Ammon's horn (tissue), 1 donor: ENCODE results near the gene KIF3C.
"Not testable (repeated sequence)": the region's sequence is repeated elsewhere in the genome, so short reads cannot be mapped to it uniquely, and the experiment has no call there.

Source experiments
- DNase-seq: peaks from one replicate; pipeline ENCODE4 v3.0.0-alpha.2; 2016; ENCODE audit warnings: low spot score

Gene KIF3C

DNA sequence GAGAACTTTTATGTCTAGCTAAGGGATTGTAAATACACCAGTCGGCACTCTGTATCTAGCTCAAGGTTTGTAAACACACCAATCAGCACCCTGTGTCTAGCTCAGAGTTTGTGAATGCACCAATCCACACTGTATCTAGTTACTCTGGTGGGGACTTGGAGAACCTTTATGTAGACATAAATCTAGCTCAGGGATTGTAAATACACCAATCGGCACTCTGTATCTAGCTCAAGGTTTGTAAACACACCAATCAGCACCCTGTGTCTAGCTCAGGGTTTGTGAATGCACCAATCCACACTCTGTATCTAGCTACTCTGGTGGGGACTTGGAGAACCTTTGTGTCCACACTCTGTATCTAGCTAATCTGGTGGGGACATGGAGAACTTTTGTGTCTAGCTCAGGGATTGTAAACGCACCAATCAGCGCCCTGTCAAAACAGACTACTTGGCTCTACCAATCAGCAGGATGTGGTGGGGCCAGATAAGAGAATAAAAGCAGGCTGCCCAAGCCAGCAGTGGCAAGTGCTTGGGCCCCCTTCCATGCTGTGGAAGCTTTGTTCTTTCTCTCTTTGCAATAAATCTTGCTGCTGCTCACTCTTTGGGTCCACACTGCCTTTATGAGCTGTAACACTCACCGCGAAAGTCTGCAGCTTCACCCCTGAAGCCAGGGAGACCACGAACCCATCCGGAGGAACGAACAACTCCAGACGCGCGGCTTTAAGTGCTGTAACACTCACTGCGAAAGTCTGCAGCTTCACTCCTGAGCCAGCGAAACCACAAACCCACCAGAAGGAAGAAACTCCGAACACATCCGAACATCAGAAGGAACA lies 66.1 kb downstream of the KIF3C start:
- not testable (repeated sequence) for DNase-seq

- not testable (repeated sequence) for DNase-seq
These were observed 66.9 kb downstream of the KIF3C start for GRCh38 chr2:25915411-25915810.

- not testable (repeated sequence) for DNase-seq
These were observed 68.7 kb downstream of the KIF3C start for GRCh38 chr2:25913696-25913973.

GRCh38 chr2:25912851-25913695 lies 69.2 kb downstream of the KIF3C start:
- DNase-seq: no peak

- not testable (repeated sequence) for DNase-seq
These were observed 72.7 kb downstream of the KIF3C start for GRCh38 chr2:25909574-25909973.

DNA sequence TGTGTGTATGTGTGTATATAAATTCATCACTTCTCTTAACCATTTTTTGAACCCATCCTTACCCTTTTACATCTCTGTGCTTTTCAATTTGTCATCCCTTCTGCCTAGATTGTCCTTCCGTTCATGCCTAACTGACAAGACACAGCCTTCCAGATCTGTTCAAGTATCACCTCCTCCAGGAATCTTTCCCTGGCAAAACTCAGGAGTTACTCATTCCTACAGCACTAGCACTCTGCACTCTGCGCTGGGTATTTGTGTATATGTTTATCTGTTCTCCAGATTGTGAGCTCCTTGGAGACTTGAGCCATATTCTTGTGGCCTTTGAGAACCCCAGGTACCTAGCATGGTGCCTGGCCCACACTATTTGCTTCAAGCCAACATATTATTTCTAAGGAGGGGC lies 77.2 kb downstream of the KIF3C start:
- DNase-seq: no peak

DNA sequence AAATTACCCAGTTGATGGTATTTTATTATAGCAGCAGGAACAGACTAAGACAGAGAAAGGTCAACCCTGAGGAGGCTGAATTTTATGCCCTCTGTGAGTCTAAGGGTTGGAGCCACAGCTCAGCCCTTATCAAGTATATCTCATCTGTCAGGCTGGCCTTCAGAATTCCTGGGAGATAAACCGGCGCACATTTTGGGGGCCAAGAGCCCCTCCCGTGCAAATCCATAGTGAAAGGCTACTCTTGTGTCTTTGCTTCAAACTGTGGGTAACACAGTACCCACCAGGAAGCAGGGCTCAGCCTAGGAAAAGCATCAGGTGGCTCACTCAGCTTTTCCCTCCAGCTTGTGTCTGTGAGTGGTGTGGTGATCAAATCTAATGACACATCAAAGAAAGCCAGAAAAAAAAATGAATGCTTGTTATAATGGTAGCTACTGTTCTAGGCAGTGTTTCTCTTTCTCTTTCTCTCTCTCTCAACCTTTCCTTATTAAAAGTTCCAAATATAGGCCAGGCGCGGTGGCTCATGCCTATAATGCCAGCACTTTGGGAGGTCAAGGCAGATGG lies 79.0 kb downstream of the KIF3C start:
- DNase-seq: no peak

- DNase-seq: no peak
These were observed 82.8 kb downstream of the KIF3C start for GRCh38 chr2:25899404-25899970.

DNA sequence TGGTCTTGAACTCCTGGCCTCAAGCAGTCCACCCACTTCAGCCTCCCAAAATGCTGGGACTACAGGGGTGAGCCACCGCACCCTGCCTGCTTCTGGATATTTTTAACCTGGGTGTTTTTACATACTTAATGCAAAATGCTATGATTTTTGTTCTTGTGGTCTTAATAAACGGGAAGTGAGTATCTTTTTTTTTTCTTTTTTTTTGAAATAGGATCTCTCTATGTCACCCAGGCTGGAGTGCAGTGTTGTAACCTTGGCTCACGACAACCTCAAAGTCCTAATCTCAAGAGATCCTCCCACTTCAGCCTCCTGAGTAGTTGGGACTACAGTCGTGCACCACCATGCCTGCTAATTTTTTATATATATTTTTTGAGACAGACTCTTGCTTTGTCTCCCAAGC lies 84.8 kb downstream of the KIF3C start:
- DNase-seq: no peak

GRCh38 chr2:25896308-25896707 lies 86.0 kb downstream of the KIF3C start:
- DNase-seq: not testable (repeated sequence)

DNA sequence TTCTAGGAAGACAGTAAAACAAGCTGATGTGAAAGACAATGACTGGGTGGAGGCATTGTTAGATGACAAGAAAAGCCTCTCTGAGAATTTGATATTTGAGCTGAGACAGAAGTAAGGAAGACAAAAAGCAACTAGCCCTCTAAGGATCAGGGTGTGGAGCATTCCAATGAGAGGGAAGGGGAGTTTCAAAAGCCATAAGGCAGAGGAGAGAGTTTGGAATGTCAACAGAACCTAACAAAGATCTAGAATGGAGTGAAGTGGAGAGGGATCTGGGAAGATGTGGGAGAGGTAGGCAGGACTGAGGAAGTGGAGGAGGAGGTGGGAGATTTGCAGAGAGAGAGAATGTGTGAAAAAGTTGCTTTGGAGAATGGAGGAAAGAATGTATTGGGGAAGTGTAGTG lies 86.7 kb downstream of the KIF3C start:
- no peak for DNase-seq

DNA sequence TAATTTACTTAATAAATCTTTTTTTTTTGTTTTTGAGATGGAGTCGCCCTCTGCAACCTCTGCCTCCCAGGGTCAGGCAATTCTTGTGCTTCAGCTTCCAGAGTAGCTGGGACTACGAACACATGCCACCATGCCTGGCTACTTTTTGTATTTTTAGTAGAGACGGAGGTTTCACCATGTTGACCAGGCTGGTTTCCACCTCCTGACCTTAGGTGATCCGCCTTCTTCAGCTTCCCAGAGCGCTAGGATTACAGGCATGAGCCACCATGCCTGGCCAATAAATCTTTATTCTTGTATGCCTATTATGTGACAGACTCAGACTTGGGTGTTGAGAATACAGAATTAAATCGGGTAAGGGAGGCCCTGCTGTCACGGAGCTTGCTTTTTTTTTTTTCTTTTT lies 87.3 kb downstream of the KIF3C start:
- DNase-seq: no peak

DNA sequence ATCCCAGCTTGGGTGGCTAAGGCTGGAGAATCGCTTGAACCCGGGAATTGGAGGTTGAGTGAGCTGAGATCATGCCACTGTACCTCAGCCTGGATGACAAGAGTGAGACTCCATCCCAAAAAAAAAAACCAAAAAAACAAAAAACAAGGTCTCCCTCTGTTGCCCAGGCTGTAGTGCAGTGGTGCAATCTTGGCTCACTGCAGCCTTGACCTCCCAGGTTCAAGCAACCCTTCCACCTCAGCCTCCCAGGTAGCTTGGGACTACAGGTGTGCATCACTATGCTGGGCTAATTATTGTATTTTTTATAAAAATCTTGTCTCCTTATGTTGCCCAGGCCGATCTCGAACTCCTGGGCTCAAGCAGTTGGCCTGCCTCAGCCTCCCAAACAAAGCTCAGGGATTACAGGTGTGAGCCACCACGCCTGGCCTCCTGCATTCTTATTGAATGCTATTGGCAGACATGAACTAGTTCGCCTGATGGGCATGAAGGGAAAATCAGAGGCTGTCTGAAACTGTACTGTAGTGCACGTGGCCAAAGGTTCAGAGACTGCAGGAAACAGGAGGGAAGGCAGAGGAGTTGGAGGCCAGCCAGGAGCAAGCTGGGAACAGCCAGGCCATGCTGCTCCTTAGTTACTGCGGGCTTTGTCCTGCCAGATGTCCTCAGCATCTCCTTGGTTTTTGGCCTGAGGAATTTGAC lies 88.0 kb downstream of the KIF3C start:
- peak; percentile 70 for DNase-seq

- DNase-seq: no peak
These were observed 90.6 kb downstream of the KIF3C start for GRCh38 chr2:25891672-25892071.

DNA sequence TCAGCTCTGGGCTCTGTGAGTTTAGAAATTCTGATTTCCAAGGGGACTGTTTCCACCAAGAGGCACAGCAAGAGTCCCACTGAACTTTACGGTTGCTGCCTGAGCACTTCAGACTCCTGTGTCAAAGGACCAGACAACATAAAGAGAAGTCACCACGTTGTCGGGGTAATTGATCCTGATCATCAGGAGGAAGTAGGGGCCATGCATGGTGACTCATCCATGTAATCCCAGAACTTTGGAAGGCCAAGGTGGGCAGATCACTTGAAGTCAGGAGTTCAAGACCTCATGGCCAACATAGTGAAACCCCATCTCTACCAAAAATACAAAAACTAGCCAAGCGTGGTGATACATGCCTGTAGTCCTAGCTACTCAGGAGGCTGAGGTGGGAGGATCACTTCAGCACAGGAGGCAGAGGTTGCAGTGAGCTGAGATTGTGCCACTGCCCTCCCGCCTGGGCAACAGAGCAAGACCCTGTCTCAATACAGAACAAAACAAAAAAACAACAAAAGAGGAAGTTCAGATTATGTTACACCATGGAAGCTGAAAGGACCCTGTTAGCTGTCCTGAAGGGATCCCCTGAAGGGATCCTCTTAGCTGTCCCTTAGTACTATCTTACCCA lies 94.6 kb downstream of the KIF3C start:
- DNase-seq: no peak

- DNase-seq: no peak
These were observed 96.4 kb downstream of the KIF3C start for GRCh38 chr2:25885933-25886332.

DNA sequence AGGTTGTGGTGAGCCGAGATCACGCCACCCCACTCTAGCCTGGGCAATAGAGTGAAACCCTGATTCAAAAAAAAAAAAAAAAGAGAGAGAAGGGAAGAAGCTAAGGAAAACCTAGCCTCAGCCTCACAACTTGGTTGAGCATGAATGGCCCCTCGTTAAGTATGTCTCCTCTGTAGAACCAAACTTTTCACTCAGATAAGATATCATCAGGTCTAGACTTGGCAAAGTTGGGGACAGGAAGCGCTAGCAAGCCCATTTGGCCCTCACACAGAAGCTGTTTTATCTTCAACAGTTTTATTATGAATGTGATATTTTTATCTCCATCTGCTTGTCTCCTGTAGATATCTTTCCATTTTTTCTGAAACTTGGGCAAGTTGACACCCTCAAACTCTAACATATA lies 100.5 kb downstream of the KIF3C start:
- DNase-seq: no peak

DNA sequence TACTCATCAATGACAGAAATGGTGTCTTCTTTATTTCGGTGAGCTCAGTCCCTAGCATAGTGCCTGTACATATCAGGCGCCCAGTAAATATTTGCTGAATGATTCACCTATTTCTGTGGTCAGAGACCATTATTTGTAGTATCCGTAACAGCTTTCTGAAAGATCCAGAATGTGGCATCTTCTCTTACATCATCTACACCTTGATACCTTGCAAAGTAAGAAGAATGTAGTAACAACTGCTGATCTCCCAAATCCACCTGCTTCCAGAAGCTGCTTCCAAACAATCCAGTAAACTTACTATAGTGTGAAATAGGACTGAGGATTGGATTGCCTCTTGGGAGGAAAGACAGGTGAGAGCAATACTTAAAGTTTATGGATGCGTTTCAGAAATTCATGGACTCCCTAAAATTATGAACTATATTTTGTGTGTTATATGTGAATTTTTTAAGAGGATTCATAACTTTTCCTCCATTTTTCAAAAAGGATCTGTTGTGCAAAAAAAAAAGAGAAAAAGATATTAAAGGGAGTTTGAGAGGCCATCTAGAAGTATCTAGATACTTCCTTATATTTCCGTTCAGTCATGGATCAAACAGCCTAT lies 103.1 kb downstream of the KIF3C start:
- DNase-seq: no peak

GRCh38 chr2:25878361-25879132 lies 103.8 kb downstream of the KIF3C start, which contains the start of gene ASXL2:
Gene ASXL2 (minus strand): TSS chr2:25878487. CDS start chr2:25878222, 265 bp downstream.
- peak; percentile 98 for DNase-seq
